K562 (cell line): ENCODE data around the gene CCDC178. TPM values are rescaled to one million over a fixed set of nuclear protein-coding genes. Genes with fewer than 3 reads are reported as not detected.

Experiments
- GABPB1 ChIP-seq: sonication (generic); formaldehyde crosslinking; IDR thresholded peaks from 2 replicates; pipeline ENCODE4 v1.8.0; 2022; ENCODE audit warnings: mild to moderate bottlenecking, missing genetic modification reagents
- HNRNPLL ChIP-seq: fragments of 200-400 bp; formaldehyde crosslinking; IDR thresholded peaks from 2 replicates; pipeline ENCODE4 v1.6.1; 2017; ENCODE audit warnings: low read length, low read depth, mild to moderate bottlenecking; ENCODE audit not compliant: poor library complexity, severe bottlenecking
- POLR2H ChIP-seq: IDR thresholded peaks from 2 replicates; pipeline ENCODE4 v1.6.1; 2016; ENCODE audit warnings: missing genetic modification characterization, low read depth, mild to moderate bottlenecking, control low read depth, missing compliant biosample characterization, moderate library complexity
- POU5F1 ChIP-seq: fragments of 150-350 bp; IDR thresholded peaks from 2 replicates; pipeline ENCODE4 v1.6.1; 2014; ENCODE audit warnings: borderline replicate concordance, low read length, low read depth, mild to moderate bottlenecking; ENCODE audit not compliant: partially characterized antibody
- RBBP5 ChIP-seq: fragments of 200-600 bp; sonication (generic); IDR thresholded peaks from 2 replicates; pipeline ENCODE4 v1.6.1; 2012; ENCODE audit warnings: borderline replicate concordance, mild to moderate bottlenecking, low read length, control low read depth, inconsistent platforms; ENCODE audit not compliant: insufficient read depth, poor library complexity, severe bottlenecking
- REST ChIP-seq, 2 experiments: fragments of 450-650 bp; formaldehyde crosslinking in 1 of 2; IDR thresholded peaks; 2 replicates each; pipeline versions ENCODE4 v1.4.0 to v1.6.1; 2014 to 2020; ENCODE audit warnings: mild to moderate bottlenecking in 2 of 2, borderline replicate concordance in 1 of 2, low read depth in 1 of 2
- STAT6 ChIP-seq: sonication (generic); formaldehyde crosslinking; IDR thresholded peaks from 2 replicates; pipeline ENCODE4 v1.8.1; 2023; ENCODE audit warnings: mild to moderate bottlenecking, missing genetic modification reagents
- polyA plus RNA-seq, 8 experiments: library from polyadenylated mRNA; depleted of rRNA in 4 of 8; stranded (reverse) in 5 of 8; unstranded in 3 of 8; fragments of >200 nt; fragmentation: Nextera tagmentation in 2 of 8; fragmentation: Illumina TruSeq in 1 of 8; extraction: Ambion mirVana in 2 of 8; extraction: Trizol in 1 of 8; gene quantifications; 2 replicates each; pipeline versions ENCODE4 v1.2.1 to v1.2.3, GENCODE V29; 2011 to 2014; ENCODE audit warnings: inconsistent platforms in 1 of 8, missing spikeins in 1 of 8
- total RNA-seq, 7 experiments: library from RNA; depleted of rRNA in 6 of 7; stranded (reverse); fragments of >200 nt in 6 of 7; fragmentation: Illumina TruSeq in 2 of 7; extraction: Trizol in 2 of 7; gene quantifications; 2 replicates each; pipeline versions ENCODE4 v1.2.1 to v1.2.3, GENCODE V29; 2011 to 2021; ENCODE audit warnings: low replicate concordance in 1 of 7

Gene CCDC178
- total and polyA plus RNA-seq, 9 of the 15 experiments (the other 6 are each of a cell fraction or from before 2014, with no cell fraction given), result 0.12 to 0.47 (median 0.15) TPM; not detected in 6

GRCh38 chr18:33231474-33232317 lies 208.8 kb downstream of the CCDC178 start (continued):
- TF ChIP-seq REST (IDR thresholded peaks at IDR 0.05; ENCODE audit: borderline replicate concordance), result peak; percentile 56
- TF ChIP-seq REST (CRISPR knock-in tag; IDR thresholded peaks at IDR 0.05; ENCODE audit: low read depth), result no peak
- TF ChIP-seq HNRNPLL, result no peak
- TF ChIP-seq POLR2H (tag), result no peak
- TF ChIP-seq STAT6 (CRISPR knock-in tag), result no peak
- no peak for TF ChIP-seq RBBP5
- TF ChIP-seq POU5F1, result no peak
- TF ChIP-seq GABPB1 (CRISPR knock-in tag), result no peak
- TF ChIP-seq, all 486 proteins: peak for 7
